ENCODE data around the gene SH3D21. TPM values are rescaled to one million over a fixed set of nuclear protein-coding genes. Genes with fewer than 3 reads are reported as not detected.
A peak's percentile ranks its signal among the peaks of the same experiment; 100 is the strongest.

Gene SH3D21
- total RNA-seq, 2 experiments from 2014 or later, result 26.2 to 33.0 TPM

GRCh38 chr1:36320767-36321118 is 14.6 kb downstream of the SH3D21 start:
- intact Hi-C loops (cut with DNase I, micrococcal nuclease), result no loop called here
- DNase-seq, result peak; percentile 22
- no peak for ATAC-seq
- POLR2A ChIA-PET, result no interaction called here
- Mint-ChIP-seq H3K9me3 (ENCODE audit: low read depth) (no peaks in the 10 kb centered on the region), H3K36me3 (ENCODE audit: low read depth) (peaks cover 12% of the 10 kb centered on the region), H3K27ac (peak overlapping the region; percentile 42), H3K4me1 (peaks cover 22% of the 10 kb centered on the region), H3K27me3 (peaks cover 3% of the 10 kb centered on the region), H3K4me3 (peak overlapping the region; percentile 52)
- CTCF ChIA-PET, result interaction anchor here (0.7 kb wide), 1 partner anchor 67 kb away, joined by 3 read pairs; no protein-coding TSS in a partner anchor

GRCh38 chr1:36321119-36321951 is 15.2 kb downstream of the SH3D21 start:
- intact Hi-C loops (cut with DNase I, micrococcal nuclease), result no loop called here
- H3K27ac Mint-ChIP-seq, result no peak overlapping the region
- H3K27me3 Mint-ChIP-seq, result peaks cover 3% of the 10 kb centered on the region
- ChIA-PET CTCF (interaction anchor here (0.6 to 0.8 kb wide), 3 partner anchors 15 to 95 kb away, joined by 3 read pairs; partner anchors contain the start of gene SH3D21), POLR2A (interaction anchor here (0.5 kb wide), 1 partner anchor 130 kb away, joined by 4 read pairs; no protein-coding TSS in a partner anchor)
- ATAC-seq (peak; percentile 42), DNase-seq (peak; percentile 66)
- H3K36me3 Mint-ChIP-seq (ENCODE audit: low read depth), result peaks cover 9% of the 10 kb centered on the region
- peaks cover 22% of the 10 kb centered on the region for H3K4me1 Mint-ChIP-seq
- H3K4me3 Mint-ChIP-seq, result peak overlapping the region; percentile 52
- no peaks in the 10 kb centered on the region for H3K9me3 Mint-ChIP-seq (ENCODE audit: low read depth)

DNA sequence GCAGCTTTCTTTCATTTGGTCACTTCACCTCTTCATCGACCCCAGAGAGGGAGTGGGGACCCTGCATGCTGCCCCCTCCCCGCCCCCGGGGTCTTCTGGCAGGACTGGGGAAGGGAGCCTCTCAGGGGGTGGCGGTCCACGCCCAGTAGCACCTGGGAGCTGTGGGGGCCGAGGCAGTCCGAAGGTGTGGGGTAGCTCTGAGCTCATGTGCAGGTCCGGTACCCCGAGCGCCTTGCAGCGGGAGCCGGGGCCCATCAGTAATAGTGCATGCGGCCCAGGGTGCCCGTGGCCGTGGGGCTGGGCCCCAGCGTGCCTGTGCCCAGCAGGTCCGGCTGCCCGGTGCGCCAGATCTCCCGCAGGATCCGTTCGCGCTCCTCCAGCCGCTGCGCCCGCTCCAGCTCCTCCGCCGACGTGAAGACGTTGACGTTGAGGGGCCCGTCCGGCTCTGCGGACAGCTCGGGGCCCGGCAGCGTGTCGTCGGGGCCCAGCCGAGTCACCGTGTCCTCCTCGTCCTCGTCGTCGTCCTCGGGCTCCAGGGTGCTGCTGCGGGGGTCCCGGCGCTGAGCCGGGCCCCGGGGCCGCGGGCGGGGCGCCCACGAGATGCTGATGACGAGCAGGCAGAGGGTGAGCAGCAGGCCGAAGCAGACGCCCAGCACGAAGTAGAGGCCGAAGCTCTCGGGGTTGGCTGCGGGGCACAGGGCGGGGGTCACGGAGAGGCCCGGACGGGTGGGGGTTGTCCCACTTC is 16.0 kb downstream of the SH3D21 start:
- DNase-seq, result no peak
- intact Hi-C loops (cut with DNase I, micrococcal nuclease), result loop anchor here in 1 of 2 experiments (2.0 kb wide), 1 partner anchor 15 kb away; the partner anchor contains the start of gene SH3D21
- ChIA-PET POLR2A (interaction anchor here (0.5 to 0.8 kb wide), 2 partner anchors 16 to 129 kb away, joined by 3 to 4 read pairs; partner anchors contain the start of gene SH3D21), CTCF (interaction anchor here (0.8 to 2.2 kb wide), 2 partner anchors 16 to 22 kb away, joined by 3 to 7 read pairs; partner anchors contain the start of gene SH3D21)
- Mint-ChIP-seq H3K4me1 (peaks cover 22% of the 10 kb centered on the region), H3K27ac (no peak overlapping the region), H3K36me3 (ENCODE audit: low read depth) (peaks cover 9% of the 10 kb centered on the region), H3K27me3 (peaks cover 3% of the 10 kb centered on the region), H3K4me3 (peak overlapping the region; percentile 63), H3K9me3 (ENCODE audit: low read depth) (no peaks in the 10 kb centered on the region)
- no peak for ATAC-seq

DNA sequence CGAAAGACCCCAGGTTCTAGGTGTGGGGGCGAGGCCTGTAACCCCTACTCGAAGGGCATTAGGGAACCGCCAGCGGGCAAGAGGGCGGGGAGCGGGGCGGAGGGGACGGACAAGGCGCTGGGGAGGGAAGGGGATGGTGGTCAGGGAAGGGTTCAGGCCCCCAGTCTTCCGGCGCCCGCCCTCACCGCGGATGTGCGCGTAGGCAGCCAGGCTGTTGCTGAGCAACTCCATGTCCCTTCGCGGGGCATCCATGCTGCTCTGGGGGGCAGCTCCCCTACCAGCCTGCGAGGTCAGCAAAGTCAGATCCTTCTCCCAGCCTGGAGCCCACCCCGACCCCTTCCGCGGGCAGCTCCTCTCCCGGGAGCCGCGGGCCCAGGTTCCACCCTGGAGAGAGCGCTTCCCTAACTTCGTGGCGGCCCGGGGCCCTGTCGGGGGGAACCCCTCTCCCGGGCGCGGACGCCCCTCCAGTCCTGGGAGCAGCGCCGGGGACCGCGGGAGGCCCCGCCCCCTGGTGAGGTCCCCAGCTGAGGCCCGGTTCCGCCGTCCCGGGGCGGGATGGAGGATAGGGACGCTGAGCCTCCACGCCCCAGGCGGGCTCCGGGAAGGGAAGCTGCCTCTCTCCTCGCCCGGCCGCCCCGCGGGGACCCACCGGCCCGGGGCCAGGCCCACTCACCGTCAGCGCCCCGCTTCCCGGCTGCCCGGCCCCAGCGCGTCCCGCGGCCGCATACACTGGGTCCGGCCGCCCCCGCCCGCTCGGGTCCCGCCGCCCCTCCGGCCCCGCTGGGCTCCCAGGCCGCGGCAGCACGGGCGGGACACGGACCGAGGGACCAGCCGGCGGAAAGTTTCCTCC is 16.8 kb downstream of the SH3D21 start:
- DNase-seq, result peak; percentile 69
- Mint-ChIP-seq H3K27ac (no peak overlapping the region), H3K36me3 (ENCODE audit: low read depth) (peaks cover 7% of the 10 kb centered on the region), H3K9me3 (ENCODE audit: low read depth) (no peaks in the 10 kb centered on the region), H3K4me1 (peaks cover 22% of the 10 kb centered on the region), H3K27me3 (peaks cover 3% of the 10 kb centered on the region), H3K4me3 (peak overlapping the region; percentile 63)
- intact Hi-C loops (cut with DNase I, micrococcal nuclease), result loop anchor here (1.0 to 2.0 kb wide), 2 partner anchors 16 kb away; partner anchors contain the start of gene SH3D21 (in 1 of the 2)
- CTCF ChIA-PET, result interaction anchor here (1.0 to 2.2 kb wide), 3 partner anchors 23 to 46 kb away, joined by 3 to 7 read pairs (median 3); no protein-coding TSS in a partner anchor
- ATAC-seq, result peak; percentile 28
- POLR2A ChIA-PET, result interaction anchor here (0.8 to 1.5 kb wide), 5 partner anchors 17 to 99 kb away, joined by 3 to 6 read pairs (median 3); partner anchors contain the start of genes SH3D21 and THRAP3

DNA sequence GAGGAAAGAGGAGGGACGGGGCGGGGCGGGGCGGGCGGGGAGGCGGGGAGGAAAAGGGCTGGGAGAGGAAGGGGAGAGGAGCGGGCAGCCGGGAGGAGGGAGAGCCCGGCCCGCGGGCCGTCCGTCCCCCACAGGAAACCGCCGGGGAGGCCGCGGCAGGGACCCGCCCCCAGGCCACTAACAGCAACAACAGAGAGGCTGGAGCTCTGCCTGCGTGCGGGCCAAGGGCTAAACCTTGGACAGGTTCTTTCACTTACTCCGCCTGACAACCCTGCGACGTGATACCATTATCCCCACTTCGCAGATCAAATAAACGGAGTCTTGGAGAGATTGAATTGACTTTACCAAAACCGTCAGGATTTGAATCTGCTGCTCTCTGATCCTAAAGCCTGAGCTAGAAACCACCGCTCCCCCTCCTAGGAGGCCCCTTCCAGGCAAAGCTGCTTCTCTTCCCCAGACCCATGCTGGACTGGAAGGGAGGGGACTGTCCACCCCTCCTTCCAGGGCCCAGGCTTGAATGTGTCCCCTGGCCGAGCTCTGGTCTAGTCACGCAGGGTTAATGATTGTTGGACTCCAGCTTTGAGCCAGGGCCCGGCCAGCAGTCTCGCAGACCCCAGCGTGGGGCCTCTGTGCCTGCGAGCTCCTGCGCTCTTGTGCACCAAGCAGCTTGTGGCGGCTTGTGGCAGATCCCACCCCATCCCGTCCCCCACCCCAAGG is 17.6 kb downstream of the SH3D21 start, which contains the start of gene EVA1B:
EVA1B (minus strand) TSS at position 10 of the 717 bp plus-strand sequence. CDS start 608 bp downstream, outside the sequence.
- no peak within 1 kb of the TSS for H3K27ac Mint-ChIP-seq
- H3K4me3 Mint-ChIP-seq, result peak within 1 kb of the TSS; percentile 66
- peak; percentile 72 for DNase-seq
- peaks cover 3% of the 10 kb centered on the region for H3K27me3 Mint-ChIP-seq
- ChIA-PET POLR2A (interaction anchor here (0.6 to 1.5 kb wide), 6 partner anchors 20 to 132 kb away, joined by 3 to 6 read pairs (median 3); partner anchors contain the start of gene THRAP3), CTCF (interaction anchor here (0.5 to 2.2 kb wide), 4 partner anchors 24 to 314 kb away, joined by 3 to 7 read pairs (median 3); no protein-coding TSS in a partner anchor)
- intact Hi-C loops (cut with DNase I, micrococcal nuclease), result loop anchor here (1.0 to 2.0 kb wide), 2 partner anchors 16 to 17 kb away; partner anchors contain the start of gene SH3D21 (in 1 of the 2)
- no peaks in the 10 kb centered on the region for H3K9me3 Mint-ChIP-seq (ENCODE audit: low read depth)
- peak; percentile 45 for ATAC-seq
- H3K36me3 Mint-ChIP-seq (ENCODE audit: low read depth), result peaks cover 7% of the 10 kb centered on the region
- peaks cover 22% of the 10 kb centered on the region for H3K4me1 Mint-ChIP-seq

DNA sequence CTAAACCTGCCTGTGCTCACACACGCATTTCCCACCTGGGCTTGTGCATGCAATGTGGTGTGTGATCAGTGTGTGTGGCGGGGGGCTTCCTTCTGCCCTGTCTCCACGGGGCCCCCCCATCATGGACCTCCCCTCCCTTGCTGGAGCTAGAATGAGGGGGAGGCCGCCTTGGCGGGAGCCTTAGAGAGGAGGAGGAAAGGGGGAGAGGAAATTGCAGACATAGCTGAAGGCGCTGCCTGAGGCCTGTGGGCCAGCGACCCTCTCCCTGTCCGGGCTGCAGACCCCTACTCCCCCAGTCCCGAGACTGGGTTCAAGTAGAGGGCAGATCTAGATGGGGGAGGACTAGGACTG is 18.2 kb downstream of the SH3D21 start:
- no peak overlapping the region for H3K27ac Mint-ChIP-seq
- H3K4me3 Mint-ChIP-seq, result peak overlapping the region; percentile 66
- H3K27me3 Mint-ChIP-seq, result peaks cover 3% of the 10 kb centered on the region
- H3K4me1 Mint-ChIP-seq, result peaks cover 22% of the 10 kb centered on the region
- H3K9me3 Mint-ChIP-seq (ENCODE audit: low read depth), result no peaks in the 10 kb centered on the region
- H3K36me3 Mint-ChIP-seq (ENCODE audit: low read depth), result peaks cover 7% of the 10 kb centered on the region
- ChIA-PET CTCF (interaction anchor here (1.0 to 2.2 kb wide), 2 partner anchors 24 to 26 kb away, joined by 3 to 7 read pairs; no protein-coding TSS in a partner anchor), POLR2A (interaction anchor here (0.9 to 1.5 kb wide), 5 partner anchors 20 to 100 kb away, joined by 3 to 6 read pairs (median 3); partner anchors contain the start of gene THRAP3)
- ATAC-seq (no peak), DNase-seq (no peak)
- intact Hi-C loops (cut with DNase I, micrococcal nuclease), result no loop called here

- CTCF ChIA-PET, result interaction anchor here (0.6 to 1.4 kb wide), 2 partner anchors 41 to 507 kb away, joined by 3 to 5 read pairs; no protein-coding TSS in a partner anchor
Observed at GRCh38 chr1:36326499-36326898, 20.3 kb downstream of the SH3D21 start.

DNA sequence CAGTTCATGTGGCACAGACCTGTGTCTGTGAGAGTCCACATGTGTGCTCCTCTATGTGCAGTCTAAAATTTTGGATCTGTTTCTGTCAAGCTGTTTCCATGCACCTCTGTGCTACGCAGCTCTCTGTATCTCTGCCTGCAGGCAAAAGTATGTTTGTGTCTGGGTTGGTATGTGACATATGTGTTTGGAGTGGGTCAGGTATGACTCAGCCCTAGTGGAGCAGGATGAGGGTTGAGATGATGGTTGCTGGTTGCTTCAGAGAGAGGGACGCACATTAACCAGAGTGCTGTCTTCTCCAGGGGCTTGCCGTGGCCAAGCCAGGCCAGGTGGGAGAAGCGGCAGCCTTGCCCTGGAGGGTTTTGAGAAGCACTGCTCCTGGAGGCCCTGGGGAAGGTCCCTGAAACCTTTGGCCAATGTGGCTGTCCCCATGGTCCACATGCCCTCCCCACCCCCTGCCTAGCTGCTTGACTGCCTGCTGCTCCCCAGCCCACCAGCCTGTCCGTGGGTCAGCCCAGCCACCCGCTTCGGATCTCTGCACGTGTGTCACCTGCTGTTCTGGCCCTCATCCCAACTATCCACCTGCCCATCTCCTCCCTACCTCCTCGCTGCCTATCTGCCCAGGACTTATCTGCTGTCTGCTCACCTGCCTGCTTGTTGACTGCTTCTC is 21.4 kb downstream of the SH3D21 start:
- intact Hi-C loops (cut with DNase I, micrococcal nuclease), result no loop called here

More at GRCh38 chr1:36326499-36326898, 20.3 kb downstream of the SH3D21 start:
- peaks cover 3% of the 10 kb centered on the region for H3K36me3 Mint-ChIP-seq (ENCODE audit: low read depth)
- H3K4me3 Mint-ChIP-seq, result no peak overlapping the region
- H3K27me3 Mint-ChIP-seq, result peaks cover 3% of the 10 kb centered on the region
- H3K27ac Mint-ChIP-seq, result no peak overlapping the region
- DNase-seq, result peak; percentile 27
- no peaks in the 10 kb centered on the region for H3K9me3 Mint-ChIP-seq (ENCODE audit: low read depth)
- H3K4me1 Mint-ChIP-seq, result peaks cover 17% of the 10 kb centered on the region
- POLR2A ChIA-PET, result interaction anchor here (0.7 kb wide), 1 partner anchor 81 kb away, joined by 9 read pairs; no protein-coding TSS in a partner anchor
- intact Hi-C loops (cut with DNase I, micrococcal nuclease), result no loop called here
- ATAC-seq, result no peak

DNA sequence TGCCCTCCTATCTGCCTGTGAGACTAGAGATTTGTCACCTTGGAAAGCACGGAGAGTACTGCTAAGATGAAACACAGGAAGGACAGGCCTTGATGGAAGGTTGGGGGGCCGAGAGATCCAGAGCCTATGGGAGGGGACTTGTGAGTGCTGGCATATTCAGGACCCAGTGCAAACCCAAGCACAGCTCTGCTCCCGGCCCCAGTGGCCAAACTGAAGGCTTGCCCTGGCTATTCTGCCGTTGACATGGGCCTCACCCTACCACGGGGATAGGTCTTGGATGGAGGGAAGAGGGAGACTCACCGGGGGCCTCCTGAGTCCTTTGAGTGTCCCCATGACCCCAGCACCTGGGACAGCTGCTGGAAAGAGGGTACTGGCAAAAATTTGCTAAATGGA is 21.9 kb downstream of the SH3D21 start:
- no peaks in the 10 kb centered on the region for H3K9me3 Mint-ChIP-seq (ENCODE audit: low read depth)
- H3K27me3 Mint-ChIP-seq, result peaks cover 6% of the 10 kb centered on the region
- no peak overlapping the region for H3K4me3 Mint-ChIP-seq
- ChIA-PET CTCF (no interaction called here), POLR2A (no interaction called here)
- DNase-seq, result no peak
- intact Hi-C loops (cut with DNase I, micrococcal nuclease), result no loop called here
- peaks cover 11% of the 10 kb centered on the region for H3K4me1 Mint-ChIP-seq
- no peak overlapping the region for H3K27ac Mint-ChIP-seq
- H3K36me3 Mint-ChIP-seq (ENCODE audit: low read depth), result no peaks in the 10 kb centered on the region
- ATAC-seq, result no peak

More for the DNA sequence above, 21.4 kb downstream of the SH3D21 start:
- POLR2A ChIA-PET, result no interaction called here
- no peak for ATAC-seq
- H3K27ac Mint-ChIP-seq, result no peak overlapping the region
- DNase-seq, result no peak
- H3K27me3 Mint-ChIP-seq, result peaks cover 6% of the 10 kb centered on the region
- CTCF ChIA-PET, result interaction anchor here (0.6 kb wide), 1 partner anchor 217 kb away, joined by 5 read pairs; no protein-coding TSS in a partner anchor
- no peaks in the 10 kb centered on the region for H3K9me3 Mint-ChIP-seq (ENCODE audit: low read depth)
- H3K36me3 Mint-ChIP-seq (ENCODE audit: low read depth), result no peaks in the 10 kb centered on the region
- no peak overlapping the region for H3K4me3 Mint-ChIP-seq
- H3K4me1 Mint-ChIP-seq, result peaks cover 13% of the 10 kb centered on the region
